ENCODE measurements around the gene CRB1.

Gene CRB1

DNA sequence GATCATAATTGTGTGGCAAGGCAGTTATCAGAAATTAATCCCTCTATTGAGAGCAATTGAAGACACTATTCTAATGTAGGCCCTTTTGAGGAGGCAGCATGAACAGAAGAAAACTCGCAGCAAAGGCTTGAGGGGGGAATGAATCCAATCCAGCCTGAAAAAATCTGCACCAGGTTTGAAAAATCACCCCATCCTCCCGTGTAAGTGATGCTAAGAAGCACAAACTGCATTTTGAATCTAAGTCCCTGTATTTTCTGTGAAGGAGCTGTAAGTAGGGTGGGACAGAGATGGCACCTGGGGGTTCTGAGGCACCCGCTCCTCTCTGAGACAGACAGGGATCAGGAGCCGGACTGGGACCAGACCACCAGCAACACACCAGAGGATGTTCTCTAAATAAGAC lies at the start of gene CRB1:
Gene CRB1 (plus strand): TSS at position 241 of the 400 bp plus-strand sequence. CDS start 161 bp downstream, outside the sequence.
- no peak for DNase-seq (ENCODE audit: low read depth in 2 of 2)

DNA sequence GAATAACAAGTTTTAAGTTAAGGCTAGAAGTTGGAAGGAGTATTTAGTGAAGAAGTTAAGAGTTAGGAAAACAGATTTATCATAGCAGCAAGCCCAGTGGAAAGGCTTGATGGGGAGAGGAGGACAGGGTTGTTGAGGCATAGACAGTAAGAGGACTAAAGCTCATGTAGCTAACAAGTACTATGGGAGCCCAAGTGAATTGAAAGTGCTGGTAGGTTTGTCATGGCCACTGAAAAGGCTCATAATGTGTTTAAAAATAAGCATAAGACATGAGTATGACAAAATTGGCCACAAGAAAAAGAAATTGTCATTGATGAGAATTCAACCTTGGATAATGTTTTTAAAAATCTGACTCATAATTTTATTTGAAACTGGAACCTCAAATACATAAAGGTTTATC lies 49.2 kb upstream of the CRB1 start:
- DNase-seq (ENCODE audit: low read depth in 2 of 2) = no peak

DNA sequence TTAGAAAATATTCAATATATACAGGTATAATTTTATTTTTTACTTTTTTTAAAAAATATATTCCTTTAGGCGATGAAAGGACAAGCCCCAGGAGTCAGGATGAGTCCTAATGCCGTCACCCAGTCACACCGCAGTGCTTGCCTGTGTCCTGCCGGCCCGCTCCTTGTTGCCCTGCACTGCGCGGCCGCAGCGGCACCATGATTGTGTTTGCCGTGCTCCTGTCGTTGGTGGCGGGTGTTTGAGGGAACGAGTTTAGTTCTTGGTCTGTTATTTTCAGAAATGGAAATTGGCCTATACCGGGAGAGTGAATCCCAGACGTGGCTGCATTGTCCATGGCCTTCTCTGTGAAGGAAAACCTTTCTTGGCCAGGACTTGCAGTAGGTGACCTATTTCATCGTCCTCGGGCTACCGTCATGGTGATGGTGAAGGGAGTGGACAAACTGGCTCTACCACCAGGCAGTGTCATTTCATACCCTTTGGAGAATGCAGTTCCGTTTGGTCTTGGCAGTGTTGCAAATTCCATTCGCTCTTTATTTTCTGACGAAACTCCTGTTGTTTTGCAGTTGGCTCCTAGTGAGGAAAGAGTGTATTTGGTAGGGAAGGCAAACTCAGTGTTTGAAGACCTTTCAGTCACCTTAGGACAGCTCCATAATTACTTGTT lies 45.9 kb upstream of the CRB1 start:
- no peak for DNase-seq (ENCODE audit: low read depth in 2 of 2)

DNA sequence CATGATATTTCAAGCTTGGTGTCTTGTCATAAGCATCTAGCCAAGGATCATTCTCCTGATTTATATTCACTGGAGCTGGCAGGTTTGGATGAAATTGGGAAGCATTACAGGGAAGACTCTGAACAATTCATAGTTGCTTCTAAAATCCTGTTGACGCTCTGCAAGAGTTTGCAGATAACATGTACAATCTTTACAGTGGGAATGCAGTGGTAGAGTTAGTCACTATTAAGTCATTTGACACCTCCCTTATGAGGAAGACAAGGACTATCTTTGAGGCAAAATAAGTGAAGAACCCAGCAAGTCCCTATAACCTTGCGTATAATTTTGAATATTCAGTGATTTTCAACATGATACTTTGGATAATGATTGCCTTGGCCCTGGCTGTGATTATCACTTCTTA lies 45.3 kb upstream of the CRB1 start:
- no peak for DNase-seq (ENCODE audit: low read depth in 2 of 2)

DNA sequence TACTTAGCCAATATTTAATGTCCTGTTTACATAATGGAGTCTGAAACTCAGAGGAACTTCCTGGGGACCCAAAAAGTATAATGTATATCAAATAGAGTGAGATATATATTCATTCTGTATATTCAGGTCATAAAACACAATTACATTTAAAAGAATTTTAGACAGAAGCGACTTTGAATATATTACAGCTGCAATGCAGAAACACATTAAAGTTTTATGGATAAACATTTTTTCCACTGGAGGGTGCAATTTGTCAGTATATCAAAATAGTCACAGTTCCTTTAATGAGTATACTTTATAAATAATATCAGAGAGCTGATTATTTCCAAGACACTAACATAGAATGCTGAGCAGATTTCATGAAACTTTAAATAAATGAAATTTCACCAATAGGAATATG lies 43.9 kb upstream of the CRB1 start:
- DNase-seq (ENCODE audit: low read depth in 2 of 2) = no peak

DNA sequence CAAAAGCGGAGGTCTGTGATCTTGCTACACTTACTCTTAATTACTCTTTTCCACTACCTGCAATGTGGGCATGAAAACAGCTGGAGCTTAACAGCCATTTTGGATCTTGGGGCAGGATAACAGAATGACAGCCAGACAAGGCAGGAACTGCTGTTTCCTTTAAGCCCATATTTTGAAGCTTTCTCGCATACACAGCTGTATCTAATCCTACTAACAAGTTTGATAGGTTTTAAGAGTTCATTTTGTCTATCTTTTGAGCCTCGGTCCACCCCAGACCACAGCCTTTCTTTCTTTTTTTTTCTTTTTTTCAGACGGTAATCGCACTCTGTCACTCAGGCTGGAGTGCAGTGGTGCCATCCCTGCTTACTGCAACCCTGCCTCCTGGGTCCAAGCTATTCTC lies 42.4 kb upstream of the CRB1 start:
- no peak for DNase-seq (ENCODE audit: low read depth in 2 of 2)

DNA sequence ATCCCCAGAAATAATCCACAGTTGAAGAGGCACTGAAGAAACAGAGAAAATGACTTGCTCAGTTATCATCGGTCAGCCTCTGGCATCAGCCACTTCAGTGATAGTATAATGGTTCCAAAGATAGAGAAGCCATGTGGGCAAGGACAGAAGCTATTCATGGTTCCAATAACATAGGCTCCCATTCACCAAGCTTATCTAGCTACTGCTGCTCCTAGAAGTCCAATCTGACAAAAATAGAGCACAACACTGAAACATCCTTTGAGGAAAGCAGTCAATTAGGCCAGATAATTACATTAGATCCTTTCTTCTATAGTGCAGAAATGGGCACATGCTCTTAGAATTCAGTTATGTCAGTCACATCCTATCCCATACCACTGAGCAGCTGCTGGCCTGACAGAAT lies 33.5 kb upstream of the CRB1 start:
- no peak for DNase-seq (ENCODE audit: low read depth in 2 of 2)

DNA sequence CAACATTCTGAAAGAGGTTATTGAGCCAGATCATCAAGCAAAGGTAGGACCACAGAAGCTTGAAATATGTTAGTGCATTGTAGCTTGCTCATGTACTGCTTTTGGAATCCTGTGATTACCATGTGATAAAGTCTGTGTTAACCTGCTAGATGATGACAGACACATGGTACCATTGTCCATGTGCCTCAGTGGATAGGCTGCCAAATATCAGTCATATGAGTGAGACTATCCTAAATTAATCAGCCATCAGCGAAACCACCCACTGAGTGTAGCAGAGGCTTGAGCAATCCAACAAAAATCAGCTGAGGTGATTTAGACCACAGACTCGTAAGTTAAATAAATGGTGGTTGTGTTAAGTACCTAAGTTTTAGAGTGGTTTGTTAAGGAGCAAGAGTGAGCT lies 32.7 kb upstream of the CRB1 start:
- no peak for DNase-seq (ENCODE audit: low read depth in 2 of 2)

DNA sequence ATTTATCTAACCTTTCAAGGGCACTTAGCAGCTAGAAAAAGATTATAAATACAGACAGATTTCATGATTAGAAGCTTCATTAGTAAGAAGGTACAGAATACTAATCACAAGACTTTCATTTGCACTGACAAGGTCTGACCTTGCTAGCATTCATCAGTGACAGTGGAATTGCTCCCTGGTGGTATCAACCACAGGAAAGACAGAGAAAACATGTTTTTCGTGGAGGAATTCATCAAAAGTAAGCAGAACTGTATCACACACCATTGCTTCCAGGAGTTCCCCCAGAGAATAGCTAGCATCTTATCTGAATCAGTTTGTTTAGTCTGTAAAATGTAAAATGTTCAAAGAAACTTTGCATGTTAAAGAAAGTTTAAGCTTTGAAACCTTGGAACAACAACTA lies 20.6 kb upstream of the CRB1 start:
- DNase-seq (ENCODE audit: low read depth in 2 of 2) = no peak

DNA sequence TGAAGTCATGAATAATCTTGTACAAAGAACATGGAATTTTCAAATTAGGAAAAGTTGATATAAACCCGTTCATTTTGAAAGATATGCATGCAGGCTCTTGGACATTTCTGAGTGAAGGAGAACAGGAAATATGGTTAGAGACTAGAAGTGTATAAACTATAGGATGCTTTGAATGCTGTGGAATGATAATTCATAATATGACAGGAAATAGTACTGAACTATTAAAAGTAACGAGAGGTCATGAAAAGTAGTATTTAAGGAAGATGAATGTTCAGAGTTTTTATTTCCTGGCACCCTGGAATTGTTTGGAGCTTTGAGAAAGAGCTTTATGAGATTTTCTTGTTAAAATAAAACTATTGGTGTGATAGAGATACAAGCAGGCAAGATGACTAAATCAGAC lies 18.7 kb upstream of the CRB1 start:
- no peak for DNase-seq (ENCODE audit: low read depth in 2 of 2)

DNA sequence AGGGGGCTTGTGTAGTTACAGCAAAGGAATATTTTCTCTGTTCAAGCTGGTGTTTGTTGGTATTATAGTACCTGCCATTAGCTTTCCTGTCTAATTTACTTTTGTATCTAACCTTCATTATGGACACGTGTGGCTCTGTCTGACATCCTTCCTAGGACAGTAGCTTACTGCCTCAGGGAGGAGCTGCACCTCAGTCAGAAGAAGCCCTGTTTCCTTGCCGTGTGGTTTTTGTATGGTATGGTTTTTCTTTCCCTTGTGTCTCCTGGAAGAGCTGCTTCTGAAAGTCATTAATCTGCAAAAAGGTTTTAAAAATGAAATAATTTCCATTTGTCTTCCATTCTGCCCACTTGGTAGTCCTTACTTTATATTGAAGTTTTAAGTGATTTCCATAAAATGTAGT lies 17.4 kb upstream of the CRB1 start:
- no peak for DNase-seq (ENCODE audit: low read depth in 2 of 2)

DNA sequence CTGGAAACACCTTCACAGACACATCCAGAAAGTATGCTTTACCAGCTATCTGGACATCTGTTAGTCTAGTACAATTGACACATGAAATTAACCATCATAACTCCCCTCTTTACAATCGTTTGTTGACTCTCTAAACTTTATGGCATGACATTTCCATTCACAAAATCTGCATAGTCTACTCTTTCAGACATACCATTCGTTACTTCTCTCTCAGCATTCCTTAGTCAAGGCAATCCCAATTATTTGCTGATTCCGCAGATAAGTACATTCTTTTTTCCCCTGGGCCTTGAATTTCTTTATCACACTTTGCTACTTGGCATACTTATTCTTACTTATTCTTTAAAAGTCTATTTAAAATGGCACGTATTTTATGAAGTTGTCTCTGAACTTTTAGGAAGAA lies 15.1 kb upstream of the CRB1 start:
- no peak for DNase-seq (ENCODE audit: low read depth in 2 of 2)

DNA sequence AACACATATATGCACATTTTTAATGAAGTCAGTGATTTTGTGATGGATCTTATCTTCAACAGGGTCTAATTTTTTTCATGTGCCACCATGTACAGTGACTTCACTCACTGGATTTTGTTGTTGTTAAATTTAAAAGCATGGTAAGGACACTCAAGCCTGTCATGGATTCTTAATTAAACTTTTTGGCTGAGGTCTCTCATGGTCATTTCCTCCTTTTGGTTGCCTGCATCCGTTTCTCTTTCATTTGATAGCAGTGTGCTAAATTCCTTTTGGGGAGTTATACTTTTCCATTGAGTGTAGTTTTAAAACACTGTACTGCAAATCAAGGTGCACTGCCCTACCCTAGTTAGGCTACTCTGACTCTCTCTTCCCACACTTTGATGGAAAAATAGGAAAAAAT lies 13.2 kb upstream of the CRB1 start:
- no peak for DNase-seq (ENCODE audit: low read depth in 2 of 2)

DNA sequence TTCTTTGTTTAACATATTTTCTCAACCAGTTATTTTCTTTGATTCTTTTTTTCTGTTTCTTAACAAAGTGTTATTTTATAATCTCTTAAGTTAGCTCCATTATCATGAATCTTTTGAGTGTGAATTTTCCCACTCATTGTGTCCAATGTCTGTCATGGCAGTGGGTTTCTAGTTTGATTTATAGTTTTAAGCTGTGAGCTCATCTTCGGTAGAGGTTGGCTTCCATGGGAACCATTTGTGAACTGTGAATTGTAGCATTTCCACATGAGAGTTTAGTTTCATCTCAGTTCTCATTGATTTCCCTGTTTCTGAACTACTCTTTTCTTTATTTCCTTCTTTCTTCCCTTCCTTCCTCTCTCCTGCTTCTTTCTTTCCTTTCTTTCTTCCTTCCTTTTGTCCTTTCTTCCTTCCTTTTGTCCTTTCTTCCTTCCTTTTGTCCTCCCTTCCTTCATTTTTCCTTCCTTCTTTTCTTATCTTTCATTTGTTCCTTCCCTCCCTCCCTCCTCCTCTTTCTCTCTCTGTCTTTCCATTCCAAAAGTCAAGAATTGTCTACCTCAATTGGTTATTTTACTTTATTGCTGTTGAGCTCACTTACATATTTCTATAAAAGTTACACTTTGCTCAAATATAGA lies 3.0 kb upstream of the CRB1 start:
- no peak for DNase-seq (ENCODE audit: low read depth in 2 of 2)

DNA sequence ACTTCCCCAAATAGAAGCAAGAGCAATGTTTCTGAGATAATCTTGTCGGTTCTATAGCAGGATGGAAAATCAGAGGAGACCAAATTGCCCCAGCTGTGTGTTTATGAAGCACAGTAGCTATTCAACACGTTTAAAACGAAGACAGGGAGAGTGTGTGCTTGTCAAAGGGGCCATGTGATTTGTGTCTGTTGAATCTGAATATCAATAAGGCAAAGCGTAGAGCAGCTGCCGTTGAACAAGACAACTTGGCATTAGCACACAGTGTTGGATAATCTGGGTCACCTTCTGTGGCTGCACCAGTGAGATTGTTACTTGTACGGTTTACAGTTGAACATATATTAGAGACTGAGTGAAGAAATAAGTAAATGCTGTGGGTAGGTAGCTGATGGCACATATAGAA lies 1.0 kb downstream of the CRB1 start:
- no peak for DNase-seq (ENCODE audit: low read depth in 2 of 2)

DNA sequence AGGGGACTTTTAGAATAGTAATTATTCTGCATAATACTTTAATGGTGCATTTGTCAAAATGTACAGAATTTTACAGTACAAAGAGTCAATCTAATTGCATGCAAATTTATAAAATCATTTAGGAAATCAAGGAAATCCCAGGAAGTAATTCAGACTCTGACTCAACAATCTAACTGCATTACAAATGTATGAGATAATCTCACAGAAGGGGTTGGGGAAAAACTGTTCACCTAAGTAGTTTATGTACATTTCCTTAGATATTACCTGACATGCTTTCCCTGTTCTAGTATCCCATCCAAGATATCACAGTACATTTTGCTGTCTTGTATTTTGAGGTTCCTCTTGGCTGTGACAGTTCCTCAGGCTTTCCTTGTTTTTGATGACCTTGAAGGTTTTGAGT lies 4.7 kb downstream of the CRB1 start:
- no peak for DNase-seq (ENCODE audit: low read depth in 2 of 2)

DNA sequence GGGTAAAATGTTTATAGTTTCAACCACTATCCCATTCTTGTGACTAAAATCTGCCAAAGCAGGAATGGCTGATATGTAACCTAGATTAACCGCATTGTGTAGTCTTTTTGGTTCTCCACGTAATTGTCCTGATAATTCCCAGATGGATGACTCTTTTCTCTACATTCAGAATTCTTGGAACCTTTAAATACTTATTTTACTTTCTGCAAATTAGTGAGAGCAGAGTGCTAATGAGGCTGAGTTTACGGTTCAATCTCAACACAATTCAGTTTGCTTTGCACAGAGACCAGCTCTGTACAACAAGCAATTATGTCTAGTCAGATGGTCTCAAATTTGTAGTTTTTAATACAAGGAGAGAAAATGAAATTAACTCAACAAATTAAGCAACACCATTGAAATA lies 9.1 kb downstream of the CRB1 start:
- no peak for DNase-seq (ENCODE audit: low read depth in 2 of 2)

DNA sequence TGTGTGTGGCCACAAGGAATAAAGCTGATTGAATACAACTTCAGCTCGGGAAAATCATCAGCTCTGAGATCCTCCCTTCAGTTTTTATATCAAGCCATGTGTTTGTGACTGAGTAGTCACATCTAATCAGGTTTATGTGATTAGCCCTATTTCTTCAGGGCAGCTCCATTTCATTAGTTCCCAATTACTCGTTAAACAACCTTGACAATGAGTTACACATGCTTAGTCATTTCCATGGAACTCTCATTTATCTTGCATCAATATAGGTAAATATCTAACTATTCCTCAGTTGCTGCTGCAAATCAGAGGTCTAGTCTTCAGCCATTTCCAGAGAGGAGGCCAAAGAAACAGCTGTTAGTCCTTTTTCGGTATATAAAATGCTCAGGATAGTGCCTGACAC lies 16.3 kb downstream of the CRB1 start:
- no peak for DNase-seq (ENCODE audit: low read depth in 2 of 2)

DNA sequence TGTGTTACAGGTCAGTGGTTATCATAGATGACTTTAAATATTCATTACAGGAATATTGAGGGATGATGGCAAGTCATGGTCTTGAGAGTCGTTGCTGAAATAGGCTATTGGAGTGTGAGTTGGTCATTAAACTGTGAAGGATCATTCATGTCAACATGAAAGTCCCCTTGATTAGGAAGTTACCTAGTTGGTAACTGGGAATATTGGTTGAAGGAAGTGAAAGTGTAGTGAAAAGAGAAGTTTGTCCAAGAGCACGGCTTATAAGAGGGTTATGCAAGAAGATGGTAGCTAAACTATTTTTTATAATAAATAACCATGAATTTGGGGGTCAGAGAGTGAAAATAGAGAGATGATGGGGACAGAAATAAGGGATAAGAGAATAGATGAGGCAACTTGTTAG lies 16.9 kb downstream of the CRB1 start:
- no peak for DNase-seq (ENCODE audit: low read depth in 2 of 2)

DNA sequence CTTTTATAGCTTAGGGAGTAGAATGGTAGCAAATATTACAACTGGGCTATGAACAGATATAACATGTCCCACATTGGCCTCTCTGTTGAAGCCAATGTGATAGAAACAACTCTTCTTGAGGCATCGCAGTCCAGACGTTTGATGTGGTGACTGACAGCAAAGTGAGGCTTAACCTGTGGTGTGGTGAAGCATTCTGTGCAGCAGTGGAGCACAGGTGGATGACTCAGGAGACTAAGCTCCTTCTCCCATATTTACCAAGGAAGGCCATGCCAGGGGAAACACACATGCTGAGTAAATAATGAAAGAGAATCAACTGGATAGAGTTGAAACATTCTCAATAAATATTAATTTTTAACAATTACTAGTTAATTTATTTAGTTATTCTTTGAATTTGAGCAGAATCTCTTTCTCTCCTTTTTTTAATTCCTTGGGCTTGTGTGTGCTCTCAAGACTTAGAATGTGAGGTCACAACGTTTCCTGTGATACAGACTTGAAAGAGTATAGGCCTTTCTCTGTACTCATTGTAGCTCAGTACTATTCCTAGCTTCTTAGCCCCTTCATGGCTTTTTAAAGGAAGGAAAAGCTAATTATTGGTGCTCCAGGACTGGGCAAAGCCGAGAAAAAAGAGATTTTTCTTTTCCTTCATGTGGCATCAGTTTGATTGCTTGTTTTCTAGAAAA lies 17.6 kb downstream of the CRB1 start:
- no peak for DNase-seq (ENCODE audit: low read depth in 2 of 2)

DNA sequence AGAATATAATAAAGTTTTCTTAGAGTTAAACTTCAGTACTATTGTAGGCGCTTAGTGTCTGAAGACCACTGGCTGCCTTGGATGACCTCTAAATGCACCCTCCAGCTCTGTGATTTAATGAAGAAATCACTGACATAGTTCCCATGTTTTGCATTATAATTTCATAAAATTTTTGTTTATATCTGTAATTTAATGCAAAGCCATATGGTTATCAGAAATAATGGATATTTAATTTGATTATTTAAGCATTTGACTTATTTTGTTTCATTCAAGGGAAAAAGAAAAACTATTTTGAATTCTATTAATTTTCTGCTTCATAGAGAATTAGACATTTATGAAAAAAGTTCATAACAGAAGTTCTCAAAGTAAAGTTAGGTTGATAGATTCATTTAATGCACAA lies 18.6 kb downstream of the CRB1 start:
- DNase-seq (ENCODE audit: low read depth in 2 of 2) = no peak

DNA sequence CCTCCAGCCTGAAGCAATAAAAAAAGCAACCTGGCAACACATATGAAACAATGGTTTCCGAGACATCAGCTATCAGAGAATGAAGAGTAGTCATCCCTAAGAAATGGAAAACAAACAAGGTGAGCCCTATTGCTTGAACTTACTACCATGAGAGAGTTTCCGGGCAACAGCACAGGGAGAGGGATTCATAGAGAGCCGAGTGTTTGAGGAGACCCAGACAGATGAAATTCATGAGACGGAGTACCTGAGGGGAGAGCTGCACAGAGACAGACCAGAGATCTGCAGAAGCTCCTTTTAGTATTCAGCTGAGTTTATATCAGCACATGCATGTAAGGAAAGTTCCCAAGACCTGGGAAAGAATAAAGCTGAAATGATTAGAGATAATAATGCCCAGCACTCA lies 19.8 kb downstream of the CRB1 start:
- no peak for DNase-seq (ENCODE audit: low read depth in 2 of 2)

DNA sequence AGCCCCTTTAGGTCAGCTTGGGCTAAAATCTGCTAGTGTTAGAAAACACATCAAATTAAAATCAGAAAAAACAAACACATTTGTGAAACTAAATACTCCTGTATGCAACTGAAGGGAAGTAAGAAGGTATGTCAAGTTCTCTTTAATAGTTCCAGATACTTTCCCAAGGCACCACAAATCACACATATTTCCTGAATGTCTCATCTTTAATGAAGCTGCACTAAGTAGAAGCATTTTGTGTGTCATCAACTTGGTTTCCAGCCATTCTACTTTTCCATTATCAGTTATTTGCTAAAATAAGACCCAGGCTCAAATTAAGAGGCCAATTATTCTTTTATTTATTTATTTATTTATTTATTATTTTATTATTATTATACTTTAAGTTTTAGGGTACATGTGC lies 34.7 kb downstream of the CRB1 start:
- DNase-seq (ENCODE audit: low read depth in 2 of 2) = no peak

DNA sequence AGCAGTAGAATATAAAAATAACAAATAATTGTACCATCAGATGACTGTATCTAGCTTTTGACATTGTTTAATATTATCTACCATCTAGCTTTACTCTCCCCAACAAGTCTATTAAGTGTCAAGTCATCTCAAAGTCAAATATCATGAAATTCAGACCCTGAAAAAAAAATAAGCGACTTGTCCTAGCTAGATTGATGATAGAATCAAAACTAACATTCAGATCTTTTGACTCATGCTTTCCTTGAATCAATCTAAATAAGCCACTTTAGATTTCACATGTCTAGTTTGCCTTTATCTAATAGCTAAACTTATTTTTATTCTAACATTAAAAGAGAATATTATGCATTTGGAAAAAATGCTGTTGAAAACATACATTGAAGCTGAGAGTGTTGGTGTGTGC lies 35.4 kb downstream of the CRB1 start:
- DNase-seq (ENCODE audit: low read depth in 2 of 2) = no peak

Measured in stimulated activated CD4-positive, alpha-beta T cell treated with anti-CD3 and anti-CD28 coated beads, Interleukin-4, amount 100 ng/mL, for 48 hours (primary cell).